HepG2 (cell line): Measurements from ENCODE around the gene MMP19.

Experiments
- ATF1 ChIP-seq: IDR thresholded peaks from 2 replicates; pipeline ENCODE4 v1.6.1; 2016; ENCODE audit warnings: mild to moderate bottlenecking, control low read depth
- CHCHD3 ChIP-seq: sonication (generic); formaldehyde crosslinking; IDR thresholded peaks from 2 replicates; pipeline ENCODE4 v1.8.0; 2022; ENCODE audit warnings: mild to moderate bottlenecking, missing genetic modification reagents, moderate library complexity
- EZH2 ChIP-seq: conservative IDR thresholded peaks from 2 replicates; pipeline ENCODE4 v1.6.1; 2012; ENCODE audit warnings: mild to moderate bottlenecking, low read depth, low read length, moderate library complexity
- FIP1L1 ChIP-seq: fragments of 200-400 bp; formaldehyde crosslinking; IDR thresholded peaks from 2 replicates; pipeline ENCODE4 v1.6.1; 2018; ENCODE audit warnings: low read depth, mild to moderate bottlenecking, low read length, moderate library complexity, borderline replicate concordance; ENCODE audit not compliant: insufficient read depth
- IRF1 ChIP-seq: sonication (generic); formaldehyde crosslinking; IDR thresholded peaks from 2 replicates; pipeline ENCODE4 v1.4.0; 2020; ENCODE audit warnings: low read depth, mild to moderate bottlenecking, missing genetic modification reagents
- KLF12 ChIP-seq: sonication (generic); formaldehyde crosslinking; IDR thresholded peaks from 2 replicates; pipeline ENCODE4 v1.4.0; 2020; ENCODE audit warnings: missing genetic modification reagents, borderline replicate concordance
- RBAK ChIP-seq: sonication (generic); formaldehyde crosslinking; IDR thresholded peaks from 2 replicates; pipeline ENCODE4 v1.5.1; 2020; ENCODE audit warnings: mild to moderate bottlenecking, missing genetic modification reagents
- ZKSCAN1 ChIP-seq: fragments of 150-350 bp; IDR thresholded peaks from 2 replicates; pipeline ENCODE4 v1.6.1; 2014; ENCODE audit warnings: low read length
- ZKSCAN5 ChIP-seq: sonication (generic); formaldehyde crosslinking; IDR thresholded peaks from 2 replicates; pipeline ENCODE4 v1.5.1; 2020; ENCODE audit warnings: mild to moderate bottlenecking, missing genetic modification reagents
- ZNF432 ChIP-seq: sonication (generic); formaldehyde crosslinking; IDR thresholded peaks from 2 replicates; pipeline ENCODE4 v1.5.0; 2020; ENCODE audit warnings: missing genetic modification reagents, mild to moderate bottlenecking, borderline replicate concordance
- ZNF652 ChIP-seq: IDR thresholded peaks from 2 replicates; pipeline ENCODE4 v1.6.1; 2016; ENCODE audit warnings: low read depth, borderline replicate concordance

GRCh38 chr12:55849616-55850343 is 7.0 kb upstream of the MMP19 start:
- TF ChIP-seq ZKSCAN1 (no peak), FIP1L1 (no peak), ZNF652 (no peak), ZKSCAN5 (CRISPR knock-in tag) (no peak), KLF12 (no peak), CHCHD3 (CRISPR knock-in tag) (no peak), RBAK (CRISPR knock-in tag) (no peak), ZNF432 (no peak), EZH2 (no peak), IRF1 (CRISPR knock-in tag) (no peak), ATF1 (CRISPR knock-in tag) (no peak)
